HepG2 (cell line): Measurements from ENCODE around the gene BIRC5. TPM values are rescaled to one million over a fixed set of nuclear protein-coding genes. Genes with fewer than 3 reads are reported as not detected.
A peak's percentile ranks its signal among the peaks of the same experiment; 100 is the strongest.

Experiments used
- DR1 ChIP-seq: sonication (generic); formaldehyde crosslinking; IDR thresholded peaks from 2 replicates; pipeline ENCODE4 v1.8.0; 2021; ENCODE audit warnings: mild to moderate bottlenecking, missing genetic modification reagents, inconsistent platforms
- REXO4 ChIP-seq: sonication (generic); formaldehyde crosslinking; IDR thresholded peaks from 2 replicates; pipeline ENCODE4 v1.8.0; 2022; ENCODE audit warnings: missing genetic modification reagents, mild to moderate bottlenecking, borderline replicate concordance
- SOX5 ChIP-seq: IDR thresholded peaks from 2 replicates; pipeline ENCODE4 v1.6.1; 2016; ENCODE audit warnings: borderline replicate concordance
- ZNF136 ChIP-seq: sonication (generic); formaldehyde crosslinking; IDR thresholded peaks from 2 replicates; pipeline ENCODE4 v1.8.1; 2022; ENCODE audit warnings: low read depth, mild to moderate bottlenecking, moderate library complexity, missing genetic modification reagents
- ZNF546 ChIP-seq: sonication (generic); formaldehyde crosslinking; conservative IDR thresholded peaks from 2 replicates; pipeline ENCODE4 v1.8.1; 2023; ENCODE audit warnings: mild to moderate bottlenecking, missing genetic modification reagents
- ZNF619 ChIP-seq: sonication (generic); formaldehyde crosslinking; IDR thresholded peaks from 2 replicates; pipeline ENCODE4 v1.4.0; 2020; ENCODE audit warnings: mild to moderate bottlenecking, missing genetic modification reagents
- ZNF7 ChIP-seq: IDR thresholded peaks from 2 replicates; pipeline ENCODE4 v1.6.1; 2016; ENCODE audit warnings: missing biosample characterization, missing genetic modification reagents
- polyA plus RNA-seq, 8 experiments: library from polyadenylated mRNA; depleted of rRNA in 3 of 8; stranded (reverse) in 7 of 8; unstranded in 1 of 8; fragments of >200 nt; fragmentation: Illumina TruSeq in 4 of 8; extraction: Trizol in 4 of 8; gene quantifications; 2 replicates each; pipeline versions ENCODE4 v1.2.1 to v1.2.3, GENCODE V29; 2011 to 2016; ENCODE audit warnings: low read depth in 4 of 8, missing spikeins in 1 of 8, mixed read lengths in 1 of 8; ENCODE audit not compliant: insufficient read depth in 1 of 8
- total RNA-seq, 5 experiments: library from RNA; depleted of rRNA; stranded (reverse); fragments of >200 nt; fragmentation: Illumina TruSeq; extraction: Trizol; gene quantifications; 2 replicates each; pipeline ENCODE4 v1.2.3, GENCODE V29; 2016; ENCODE audit warnings: low read depth in 1 of 5
- TF ChIP-seq, protein P1 (sequence below): sonication (generic); formaldehyde crosslinking; IDR thresholded peaks from 2 replicates; pipeline ENCODE4 v1.5.0; 2020; ENCODE audit warnings: missing genetic modification reagents
- TF ChIP-seq, protein P2 (sequence below): sonication (generic); formaldehyde crosslinking; IDR thresholded peaks from 2 replicates; pipeline ENCODE4 v1.4.0; 2020; ENCODE audit warnings: missing genetic modification reagents
- TF ChIP-seq, protein P3 (sequence below): sonication (generic); formaldehyde crosslinking; conservative IDR thresholded peaks from 2 replicates; pipeline ENCODE4 v1.4.0; 2020; ENCODE audit warnings: mild to moderate bottlenecking, missing genetic modification reagents, moderate library complexity
- TF ChIP-seq, protein P4 (sequence below): sonication (generic); formaldehyde crosslinking; IDR thresholded peaks from 2 replicates; pipeline ENCODE4 v1.4.0; 2020; ENCODE audit warnings: low read depth, mild to moderate bottlenecking, missing genetic modification reagents
- TF ChIP-seq, protein P5 (sequence below): sonication (generic); formaldehyde crosslinking; IDR thresholded peaks from 2 replicates; pipeline ENCODE4 v1.4.0; 2020; ENCODE audit warnings: missing genetic modification reagents, borderline replicate concordance
- TF ChIP-seq, protein P6 (sequence below): sonication (generic); formaldehyde crosslinking; IDR thresholded peaks from 2 replicates; pipeline ENCODE4 v1.4.0; 2020; ENCODE audit warnings: missing genetic modification reagents

Gene BIRC5
- total and polyA plus RNA-seq, 2 of the 13 experiments (the other 11 are each of a cell fraction or from before 2014, with no cell fraction given), result 30.3 to 135 TPM

DNA sequence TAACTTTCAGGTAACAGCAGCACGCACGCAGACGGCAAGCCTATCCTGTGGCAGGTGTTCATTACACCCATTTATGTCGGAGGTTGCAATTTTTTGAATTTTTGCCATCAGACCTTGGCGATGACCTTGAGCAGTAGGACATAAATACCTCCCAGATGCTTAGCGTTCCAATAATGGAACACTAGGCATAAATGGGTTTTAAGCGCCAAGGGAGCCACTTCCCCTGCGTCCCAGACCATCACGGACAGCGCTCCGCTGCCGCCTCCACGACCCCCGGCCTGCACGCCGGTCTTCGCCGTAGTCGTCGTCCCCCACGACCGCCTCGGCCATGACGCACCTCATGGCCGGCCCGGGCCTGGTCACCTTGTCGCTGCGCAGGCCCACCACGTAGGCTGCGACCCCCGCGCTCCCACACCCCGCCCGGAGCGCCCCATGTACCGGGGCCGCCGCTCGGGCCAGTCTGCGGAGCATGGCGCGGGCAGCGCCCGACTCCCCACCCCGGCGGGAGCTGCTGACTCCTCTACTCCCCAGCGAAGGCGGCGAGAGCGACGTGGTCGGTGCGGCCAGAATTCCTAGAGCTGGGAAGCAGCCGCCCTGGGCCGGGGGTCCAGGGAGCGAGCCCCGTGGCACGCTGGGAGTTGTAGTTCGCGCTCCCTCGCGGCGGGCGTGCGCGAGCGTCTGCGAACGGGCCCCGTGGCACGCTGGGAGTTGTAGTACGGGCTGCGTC, 40.1 kb downstream of the BIRC5 start (continued):
- TF ChIP-seq, protein P1, sequence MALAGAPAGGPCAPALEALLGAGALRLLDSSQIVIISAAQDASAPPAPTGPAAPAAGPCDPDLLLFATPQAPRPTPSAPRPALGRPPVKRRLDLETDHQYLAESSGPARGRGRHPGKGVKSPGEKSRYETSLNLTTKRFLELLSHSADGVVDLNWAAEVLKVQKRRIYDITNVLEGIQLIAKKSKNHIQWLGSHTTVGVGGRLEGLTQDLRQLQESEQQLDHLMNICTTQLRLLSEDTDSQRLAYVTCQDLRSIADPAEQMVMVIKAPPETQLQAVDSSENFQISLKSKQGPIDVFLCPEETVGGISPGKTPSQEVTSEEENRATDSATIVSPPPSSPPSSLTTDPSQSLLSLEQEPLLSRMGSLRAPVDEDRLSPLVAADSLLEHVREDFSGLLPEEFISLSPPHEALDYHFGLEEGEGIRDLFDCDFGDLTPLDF, result peak; percentile 52; the same call in 1 of the 2 replicates
- TF ChIP-seq, protein P2, sequence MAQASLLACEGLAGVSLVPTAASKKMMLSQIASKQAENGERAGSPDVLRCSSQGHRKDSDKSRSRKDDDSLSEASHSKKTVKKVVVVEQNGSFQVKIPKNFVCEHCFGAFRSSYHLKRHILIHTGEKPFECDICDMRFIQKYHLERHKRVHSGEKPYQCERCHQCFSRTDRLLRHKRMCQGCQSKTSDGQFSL, result no peak
- TF ChIP-seq, protein P3, sequence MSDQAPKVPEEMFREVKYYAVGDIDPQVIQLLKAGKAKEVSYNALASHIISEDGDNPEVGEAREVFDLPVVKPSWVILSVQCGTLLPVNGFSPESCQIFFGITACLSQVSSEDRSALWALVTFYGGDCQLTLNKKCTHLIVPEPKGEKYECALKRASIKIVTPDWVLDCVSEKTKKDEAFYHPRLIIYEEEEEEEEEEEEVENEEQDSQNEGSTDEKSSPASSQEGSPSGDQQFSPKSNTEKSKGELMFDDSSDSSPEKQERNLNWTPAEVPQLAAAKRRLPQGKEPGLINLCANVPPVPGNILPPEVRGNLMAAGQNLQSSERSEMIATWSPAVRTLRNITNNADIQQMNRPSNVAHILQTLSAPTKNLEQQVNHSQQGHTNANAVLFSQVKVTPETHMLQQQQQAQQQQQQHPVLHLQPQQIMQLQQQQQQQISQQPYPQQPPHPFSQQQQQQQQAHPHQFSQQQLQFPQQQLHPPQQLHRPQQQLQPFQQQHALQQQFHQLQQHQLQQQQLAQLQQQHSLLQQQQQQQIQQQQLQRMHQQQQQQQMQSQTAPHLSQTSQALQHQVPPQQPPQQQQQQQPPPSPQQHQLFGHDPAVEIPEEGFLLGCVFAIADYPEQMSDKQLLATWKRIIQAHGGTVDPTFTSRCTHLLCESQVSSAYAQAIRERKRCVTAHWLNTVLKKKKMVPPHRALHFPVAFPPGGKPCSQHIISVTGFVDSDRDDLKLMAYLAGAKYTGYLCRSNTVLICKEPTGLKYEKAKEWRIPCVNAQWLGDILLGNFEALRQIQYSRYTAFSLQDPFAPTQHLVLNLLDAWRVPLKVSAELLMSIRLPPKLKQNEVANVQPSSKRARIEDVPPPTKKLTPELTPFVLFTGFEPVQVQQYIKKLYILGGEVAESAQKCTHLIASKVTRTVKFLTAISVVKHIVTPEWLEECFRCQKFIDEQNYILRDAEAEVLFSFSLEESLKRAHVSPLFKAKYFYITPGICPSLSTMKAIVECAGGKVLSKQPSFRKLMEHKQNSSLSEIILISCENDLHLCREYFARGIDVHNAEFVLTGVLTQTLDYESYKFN (CRISPR knock-in tag), result no peak; the same call in 1 of the 2 replicates
- TF ChIP-seq ZNF619 (CRISPR knock-in tag) (peak; percentile 92; the same call in 1 of the 2 replicates), ZNF7 (CRISPR knock-in tag) (0 out of 2 replicates have a peak, but pooled peaks have one; percentile 11), ZNF546 (peak; percentile 69; the same call in 1 of the 2 replicates), REXO4 (CRISPR knock-in tag) (peak; percentile 92), DR1 (CRISPR knock-in tag) (peak; percentile 64; the same call in 1 of the 2 replicates), ZNF136 (peak; percentile 94), SOX5 (peak; percentile 53; the same call in 1 of the 2 replicates)
- TF ChIP-seq, protein P4, sequence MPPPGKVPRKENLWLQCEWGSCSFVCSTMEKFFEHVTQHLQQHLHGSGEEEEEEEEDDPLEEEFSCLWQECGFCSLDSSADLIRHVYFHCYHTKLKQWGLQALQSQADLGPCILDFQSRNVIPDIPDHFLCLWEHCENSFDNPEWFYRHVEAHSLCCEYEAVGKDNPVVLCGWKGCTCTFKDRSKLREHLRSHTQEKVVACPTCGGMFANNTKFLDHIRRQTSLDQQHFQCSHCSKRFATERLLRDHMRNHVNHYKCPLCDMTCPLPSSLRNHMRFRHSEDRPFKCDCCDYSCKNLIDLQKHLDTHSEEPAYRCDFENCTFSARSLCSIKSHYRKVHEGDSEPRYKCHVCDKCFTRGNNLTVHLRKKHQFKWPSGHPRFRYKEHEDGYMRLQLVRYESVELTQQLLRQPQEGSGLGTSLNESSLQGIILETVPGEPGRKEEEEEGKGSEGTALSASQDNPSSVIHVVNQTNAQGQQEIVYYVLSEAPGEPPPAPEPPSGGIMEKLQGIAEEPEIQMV (CRISPR knock-in tag), result peak; percentile 30; the same call in 1 of the 2 replicates
- TF ChIP-seq, protein P5, sequence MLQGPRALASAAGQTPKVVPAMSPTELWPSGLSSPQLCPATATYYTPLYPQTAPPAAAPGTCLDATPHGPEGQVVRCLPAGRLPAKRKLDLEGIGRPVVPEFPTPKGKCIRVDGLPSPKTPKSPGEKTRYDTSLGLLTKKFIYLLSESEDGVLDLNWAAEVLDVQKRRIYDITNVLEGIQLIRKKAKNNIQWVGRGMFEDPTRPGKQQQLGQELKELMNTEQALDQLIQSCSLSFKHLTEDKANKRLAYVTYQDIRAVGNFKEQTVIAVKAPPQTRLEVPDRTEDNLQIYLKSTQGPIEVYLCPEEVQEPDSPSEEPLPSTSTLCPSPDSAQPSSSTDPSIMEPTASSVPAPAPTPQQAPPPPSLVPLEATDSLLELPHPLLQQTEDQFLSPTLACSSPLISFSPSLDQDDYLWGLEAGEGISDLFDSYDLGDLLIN (CRISPR knock-in tag), result 0 out of 2 replicates have a peak, but pooled peaks have one; percentile 66
- TF ChIP-seq, protein P6, sequence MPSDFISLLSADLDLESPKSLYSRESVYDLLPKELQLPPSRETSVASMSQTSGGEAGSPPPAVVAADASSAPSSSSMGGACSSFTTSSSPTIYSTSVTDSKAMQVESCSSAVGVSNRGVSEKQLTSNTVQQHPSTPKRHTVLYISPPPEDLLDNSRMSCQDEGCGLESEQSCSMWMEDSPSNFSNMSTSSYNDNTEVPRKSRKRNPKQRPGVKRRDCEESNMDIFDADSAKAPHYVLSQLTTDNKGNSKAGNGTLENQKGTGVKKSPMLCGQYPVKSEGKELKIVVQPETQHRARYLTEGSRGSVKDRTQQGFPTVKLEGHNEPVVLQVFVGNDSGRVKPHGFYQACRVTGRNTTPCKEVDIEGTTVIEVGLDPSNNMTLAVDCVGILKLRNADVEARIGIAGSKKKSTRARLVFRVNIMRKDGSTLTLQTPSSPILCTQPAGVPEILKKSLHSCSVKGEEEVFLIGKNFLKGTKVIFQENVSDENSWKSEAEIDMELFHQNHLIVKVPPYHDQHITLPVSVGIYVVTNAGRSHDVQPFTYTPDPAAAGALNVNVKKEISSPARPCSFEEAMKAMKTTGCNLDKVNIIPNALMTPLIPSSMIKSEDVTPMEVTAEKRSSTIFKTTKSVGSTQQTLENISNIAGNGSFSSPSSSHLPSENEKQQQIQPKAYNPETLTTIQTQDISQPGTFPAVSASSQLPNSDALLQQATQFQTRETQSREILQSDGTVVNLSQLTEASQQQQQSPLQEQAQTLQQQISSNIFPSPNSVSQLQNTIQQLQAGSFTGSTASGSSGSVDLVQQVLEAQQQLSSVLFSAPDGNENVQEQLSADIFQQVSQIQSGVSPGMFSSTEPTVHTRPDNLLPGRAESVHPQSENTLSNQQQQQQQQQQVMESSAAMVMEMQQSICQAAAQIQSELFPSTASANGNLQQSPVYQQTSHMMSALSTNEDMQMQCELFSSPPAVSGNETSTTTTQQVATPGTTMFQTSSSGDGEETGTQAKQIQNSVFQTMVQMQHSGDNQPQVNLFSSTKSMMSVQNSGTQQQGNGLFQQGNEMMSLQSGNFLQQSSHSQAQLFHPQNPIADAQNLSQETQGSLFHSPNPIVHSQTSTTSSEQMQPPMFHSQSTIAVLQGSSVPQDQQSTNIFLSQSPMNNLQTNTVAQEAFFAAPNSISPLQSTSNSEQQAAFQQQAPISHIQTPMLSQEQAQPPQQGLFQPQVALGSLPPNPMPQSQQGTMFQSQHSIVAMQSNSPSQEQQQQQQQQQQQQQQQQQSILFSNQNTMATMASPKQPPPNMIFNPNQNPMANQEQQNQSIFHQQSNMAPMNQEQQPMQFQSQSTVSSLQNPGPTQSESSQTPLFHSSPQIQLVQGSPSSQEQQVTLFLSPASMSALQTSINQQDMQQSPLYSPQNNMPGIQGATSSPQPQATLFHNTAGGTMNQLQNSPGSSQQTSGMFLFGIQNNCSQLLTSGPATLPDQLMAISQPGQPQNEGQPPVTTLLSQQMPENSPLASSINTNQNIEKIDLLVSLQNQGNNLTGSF, result peak; percentile 78
